GM18867 (cell line): ENCODE results near the gene GPR34.
"Not testable (repeated sequence)": the region's sequence is repeated elsewhere in the genome, so short reads cannot be mapped to it uniquely, and the experiment has no call there.

Experiments
- ATAC-seq: cut with Tn5 transposase; IDR thresholded peaks from one replicate; pipeline ENCODE4 v1.9.1; 2021; ENCODE audit warnings: mild to moderate bottlenecking, moderate library complexity; ENCODE audit not compliant: unreplicated experiment

Gene GPR34

DNA sequence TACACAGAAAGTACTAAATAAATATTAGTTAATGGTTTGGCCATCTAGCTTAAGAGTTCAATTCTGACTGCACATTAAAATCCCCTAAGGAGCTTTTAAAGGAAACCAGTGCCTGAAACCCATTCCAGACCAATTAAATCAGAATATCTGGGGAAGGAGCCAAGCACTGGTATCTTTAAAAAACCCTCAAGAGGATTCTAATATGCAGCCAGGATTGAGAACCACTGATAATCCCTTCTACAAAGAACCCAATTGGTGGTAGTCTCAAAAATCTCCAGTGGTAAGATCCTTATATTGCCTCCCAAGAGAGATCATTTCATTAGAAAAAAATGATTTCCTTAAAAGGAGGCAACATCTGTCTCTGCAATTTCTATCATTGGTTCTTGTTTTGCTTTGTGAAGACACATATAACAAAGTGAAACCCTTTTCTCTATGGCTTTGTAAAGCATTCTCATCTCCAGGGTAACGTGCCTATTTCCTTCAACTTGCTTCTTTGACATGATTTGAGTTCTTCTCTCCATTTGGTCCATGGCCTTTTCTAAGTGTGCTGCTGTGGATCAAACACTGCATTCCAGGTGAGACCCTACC lies 3.5 kb downstream of the GPR34 start:
- ATAC-seq: no peak

DNA sequence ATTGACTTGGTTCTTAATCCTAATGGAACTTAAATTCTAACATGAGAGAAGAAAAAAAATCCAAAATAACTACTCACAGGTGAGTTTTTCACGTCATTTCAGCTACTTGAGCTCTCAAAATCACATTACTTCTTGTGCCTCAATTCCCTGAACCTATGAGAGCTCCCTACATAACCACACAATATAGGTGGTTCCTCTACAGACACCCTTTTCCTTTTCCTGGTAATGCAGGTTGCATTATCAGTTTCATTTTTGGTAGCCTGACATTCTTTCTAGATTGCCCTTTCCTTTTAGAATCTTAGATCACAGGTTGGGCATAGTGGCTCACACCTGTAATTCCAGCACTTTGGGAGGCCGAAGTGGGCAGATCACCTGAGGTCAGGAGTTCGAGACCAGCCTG lies 4.3 kb downstream of the GPR34 start:
- no peak for ATAC-seq

DNA sequence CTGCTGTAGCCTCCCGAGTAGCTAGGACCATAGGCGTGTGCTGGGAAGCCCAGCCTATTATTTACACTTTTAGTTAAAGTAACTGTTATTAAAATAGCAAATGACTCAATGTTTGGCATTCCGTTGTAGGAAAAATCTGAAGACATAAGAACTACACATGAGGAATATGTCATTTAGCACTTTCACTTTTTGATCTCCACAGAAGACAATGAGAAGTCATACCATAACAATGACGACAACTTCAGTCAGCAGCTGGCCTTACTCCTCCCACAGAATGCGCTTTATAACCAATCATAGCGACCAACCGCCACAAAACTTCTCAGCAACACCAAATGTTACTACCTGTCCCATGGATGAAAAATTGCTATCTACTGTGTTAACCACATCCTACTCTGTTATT lies 6.7 kb downstream of the GPR34 start:
- no peak for ATAC-seq

GRCh38 chrX:41703574-41704029 lies 14.8 kb downstream of the GPR34 start:
- ATAC-seq: no peak

DNA sequence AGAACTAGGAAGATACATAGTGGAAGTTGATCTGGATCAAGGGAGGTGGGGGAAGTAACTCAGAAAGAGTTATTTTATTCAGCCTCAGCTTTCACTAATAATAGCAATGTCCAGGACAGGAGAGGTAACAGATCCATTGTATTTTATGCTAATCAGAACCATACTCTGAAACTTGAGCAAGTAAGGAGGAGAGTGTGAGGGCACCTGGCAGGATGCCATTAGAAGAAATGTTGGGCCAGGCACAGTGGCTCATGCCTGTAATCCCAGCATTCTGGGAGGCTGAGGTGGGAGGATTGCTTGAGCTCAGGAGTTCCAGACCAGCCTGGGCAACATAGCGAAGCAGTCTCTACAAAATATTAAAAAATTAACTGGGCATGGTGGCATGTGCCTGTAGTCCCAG lies 16.3 kb downstream of the GPR34 start:
- ATAC-seq: no peak

DNA sequence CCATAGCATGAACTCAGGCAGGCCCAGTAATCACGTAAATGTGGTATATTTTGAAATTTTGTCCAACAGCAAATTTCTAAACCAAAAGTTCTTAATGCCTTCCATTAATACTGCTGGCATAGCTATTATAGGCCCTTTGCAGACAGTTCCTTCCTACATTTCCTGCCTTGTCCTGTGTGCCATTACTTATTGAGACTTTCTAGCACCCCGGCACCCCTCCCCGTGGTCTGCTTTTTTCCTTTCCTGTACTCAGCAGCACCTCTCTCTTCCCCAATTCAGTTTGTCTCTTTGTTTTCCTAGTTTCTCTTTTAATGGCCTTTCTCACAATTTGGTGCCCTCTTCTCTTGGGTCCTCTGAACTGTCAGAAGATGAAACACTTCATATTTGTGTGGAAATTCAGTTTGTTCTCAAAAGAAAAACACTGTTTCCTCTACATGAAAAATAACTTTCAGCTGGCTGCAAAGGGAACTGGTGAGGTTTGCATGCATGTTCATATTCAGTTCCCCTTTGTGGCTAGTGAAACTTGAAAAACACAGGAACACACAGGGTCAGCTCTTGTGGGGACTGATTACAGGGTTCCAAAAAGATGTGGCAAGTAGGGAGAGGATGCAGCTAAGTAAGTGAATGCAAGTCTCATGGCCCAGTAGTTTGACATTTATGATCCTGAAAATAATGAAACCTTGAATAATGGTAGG lies 17.1 kb downstream of the GPR34 start:
- peak; percentile 79 for ATAC-seq

GRCh38 chrX:41707218-41707617 lies 18.4 kb downstream of the GPR34 start:
- no peak for ATAC-seq

DNA sequence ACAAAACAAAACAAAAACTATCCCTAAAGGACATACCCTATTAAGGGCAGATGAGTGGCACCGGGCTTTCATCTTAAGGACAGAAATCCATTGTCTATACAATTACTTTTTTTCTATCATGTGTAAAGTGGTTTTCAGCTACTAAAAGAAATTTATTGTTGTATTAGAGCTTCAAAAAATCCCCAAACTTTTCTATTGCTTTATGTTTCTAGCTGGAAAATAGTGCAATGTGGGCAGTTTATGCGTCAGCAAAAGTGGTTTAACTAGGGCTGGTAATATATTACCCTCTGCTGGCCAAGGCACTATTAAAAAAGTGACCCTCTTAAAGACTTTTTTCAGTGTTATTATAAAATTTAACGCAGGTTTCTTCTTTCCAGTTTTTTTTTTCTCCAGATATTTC lies 19.7 kb downstream of the GPR34 start:
- ATAC-seq: no peak

DNA sequence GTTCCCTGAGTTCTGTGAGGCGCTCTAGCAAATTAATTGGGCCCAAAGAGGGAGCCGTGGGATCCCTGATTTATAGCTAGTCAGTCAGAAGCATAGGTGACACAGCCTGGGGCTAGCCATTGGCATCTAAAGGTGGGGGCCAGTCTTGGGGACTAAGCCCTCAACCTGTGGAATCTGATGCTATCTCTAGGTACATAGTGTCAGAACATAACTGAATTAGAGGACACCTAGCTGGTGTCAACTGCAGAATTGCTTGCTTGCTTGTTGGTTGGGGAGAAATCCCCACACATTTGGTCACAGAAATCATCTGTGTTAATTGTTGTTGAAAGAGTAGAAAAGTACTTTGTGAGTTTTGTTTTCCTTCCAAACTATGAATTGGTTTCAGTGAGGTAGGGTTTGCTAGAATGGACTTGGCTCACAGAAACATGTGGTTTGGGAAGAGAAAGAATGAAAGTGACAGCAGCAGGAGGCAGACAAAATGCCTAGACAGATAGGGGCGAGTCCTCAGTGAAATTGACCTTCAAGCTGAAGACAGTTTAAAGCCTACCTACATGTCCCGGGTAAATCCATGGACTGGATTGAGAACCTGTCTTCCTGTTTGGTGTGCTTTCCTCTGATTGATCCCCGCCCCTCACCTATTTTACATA lies 22.4 kb downstream of the GPR34 start:
- ATAC-seq: no peak

DNA sequence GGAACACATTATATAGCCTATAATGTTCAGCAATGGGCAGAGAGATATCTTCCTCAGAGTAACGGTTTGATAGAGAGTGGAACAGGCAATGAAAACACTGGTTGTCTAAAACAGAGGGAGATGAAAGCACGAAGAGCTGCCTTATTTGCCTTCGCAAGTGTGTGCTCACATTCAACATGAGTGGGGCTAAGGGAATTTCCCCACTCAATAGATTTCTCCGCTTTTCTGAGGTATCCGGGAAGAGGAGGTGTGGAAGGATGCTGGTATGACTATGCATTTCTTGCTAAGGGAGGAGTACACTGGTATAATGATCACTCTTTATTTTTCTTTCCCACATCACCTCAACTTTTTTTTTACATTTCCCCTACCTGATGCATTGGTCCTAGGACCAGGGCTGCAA lies 27.4 kb downstream of the GPR34 start:
- no peak for ATAC-seq

GRCh38 chrX:41716767-41717473 lies 28.1 kb downstream of the GPR34 start:
- no peak for ATAC-seq

GRCh38 chrX:41718481-41719235 lies 29.9 kb downstream of the GPR34 start:
- ATAC-seq: no peak

- ATAC-seq: not testable (repeated sequence)
Measured at GRCh38 chrX:41719610-41720009, 30.8 kb downstream of the GPR34 start.

GRCh38 chrX:41720125-41720779 lies 31.5 kb downstream of the GPR34 start:
- ATAC-seq: peak; percentile 93

GRCh38 chrX:41721590-41721989 lies 32.8 kb downstream of the GPR34 start:
- peak; percentile 32 for ATAC-seq

DNA sequence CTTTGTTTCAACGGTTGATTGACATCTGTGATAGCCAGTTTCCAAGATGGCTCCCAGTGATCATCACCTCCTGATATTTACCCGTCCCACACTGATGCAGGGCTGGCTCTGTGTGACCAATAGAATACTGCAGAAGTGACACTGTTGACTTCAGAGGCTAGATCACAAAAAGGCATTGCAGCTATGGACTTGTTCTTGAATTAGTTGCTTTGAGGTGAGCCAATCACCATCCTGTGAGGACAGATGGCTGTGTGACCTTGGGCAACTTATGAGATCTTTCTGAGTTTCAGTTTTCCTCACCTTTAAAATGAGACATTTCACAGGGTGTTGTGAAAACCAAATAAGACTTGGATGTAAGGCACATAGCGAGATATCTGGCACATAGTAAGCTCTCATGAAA lies 33.4 kb downstream of the GPR34 start:
- no peak for ATAC-seq

DNA sequence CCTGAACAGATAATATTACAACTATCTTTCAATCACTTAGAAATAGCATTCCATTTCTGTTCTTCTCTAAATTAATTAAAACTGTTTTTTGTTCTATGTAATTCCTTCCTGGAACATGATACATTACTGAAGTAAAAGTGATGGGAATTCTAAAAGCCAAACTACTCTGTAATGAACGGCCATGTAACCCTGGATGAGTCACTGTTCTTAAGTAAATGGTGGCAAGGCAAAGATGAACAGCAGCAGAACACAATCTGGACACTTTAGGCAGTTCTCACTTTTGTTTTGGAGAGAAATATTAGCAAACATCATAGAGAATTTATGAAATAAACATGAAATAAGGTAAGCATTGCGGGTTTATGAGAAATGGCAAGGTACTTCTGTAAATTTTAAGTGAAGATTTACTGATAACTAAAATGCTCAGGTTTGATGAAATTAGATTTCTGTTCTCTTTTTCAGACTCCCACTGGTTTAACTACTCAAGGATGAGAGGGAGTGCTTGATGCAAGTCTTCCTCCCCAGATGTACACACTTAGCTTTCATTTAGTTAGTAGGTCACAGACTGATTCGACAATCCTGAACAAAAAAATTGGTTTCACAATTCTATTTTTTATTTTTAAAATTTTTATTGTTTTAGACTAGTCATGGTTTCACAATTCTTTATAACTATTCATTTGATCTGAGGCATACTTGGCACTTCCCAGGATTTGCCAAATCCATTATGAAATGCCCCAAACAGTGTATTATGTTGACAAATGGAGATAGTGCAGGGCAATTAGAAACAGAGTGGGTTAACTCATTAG lies 34.2 kb downstream of the GPR34 start:
- no peak for ATAC-seq

DNA sequence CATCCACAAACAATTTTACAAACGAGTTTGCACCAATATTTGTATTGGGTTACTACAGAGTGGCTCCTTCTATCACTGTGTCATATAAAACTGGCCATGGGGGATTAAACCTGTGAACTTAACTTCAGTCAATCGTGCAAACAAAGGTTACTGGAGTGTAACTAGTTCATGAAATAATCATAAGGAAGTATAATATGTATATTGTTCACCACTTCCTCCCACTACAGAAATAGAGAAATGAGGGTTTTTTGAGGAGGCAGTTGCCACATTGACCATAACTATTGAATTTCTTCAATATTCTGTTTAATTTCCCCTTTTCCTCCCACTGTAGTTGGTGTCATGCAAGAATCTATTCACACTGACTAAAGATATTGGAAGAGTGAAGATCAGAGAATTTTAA lies 35.1 kb downstream of the GPR34 start, which contains the start of gene GPR82:
GPR82 (plus strand) TSS at position 356 of the 400 bp plus-strand sequence. CDS start 2,846 bp downstream, outside the sequence.
- ATAC-seq: no peak

GRCh38 chrX:41728125-41728524 lies 39.4 kb downstream of the GPR34 start:
- peak; percentile 39 for ATAC-seq
